ENCODE measurements around the gene MILR1.

Gene MILR1

DNA sequence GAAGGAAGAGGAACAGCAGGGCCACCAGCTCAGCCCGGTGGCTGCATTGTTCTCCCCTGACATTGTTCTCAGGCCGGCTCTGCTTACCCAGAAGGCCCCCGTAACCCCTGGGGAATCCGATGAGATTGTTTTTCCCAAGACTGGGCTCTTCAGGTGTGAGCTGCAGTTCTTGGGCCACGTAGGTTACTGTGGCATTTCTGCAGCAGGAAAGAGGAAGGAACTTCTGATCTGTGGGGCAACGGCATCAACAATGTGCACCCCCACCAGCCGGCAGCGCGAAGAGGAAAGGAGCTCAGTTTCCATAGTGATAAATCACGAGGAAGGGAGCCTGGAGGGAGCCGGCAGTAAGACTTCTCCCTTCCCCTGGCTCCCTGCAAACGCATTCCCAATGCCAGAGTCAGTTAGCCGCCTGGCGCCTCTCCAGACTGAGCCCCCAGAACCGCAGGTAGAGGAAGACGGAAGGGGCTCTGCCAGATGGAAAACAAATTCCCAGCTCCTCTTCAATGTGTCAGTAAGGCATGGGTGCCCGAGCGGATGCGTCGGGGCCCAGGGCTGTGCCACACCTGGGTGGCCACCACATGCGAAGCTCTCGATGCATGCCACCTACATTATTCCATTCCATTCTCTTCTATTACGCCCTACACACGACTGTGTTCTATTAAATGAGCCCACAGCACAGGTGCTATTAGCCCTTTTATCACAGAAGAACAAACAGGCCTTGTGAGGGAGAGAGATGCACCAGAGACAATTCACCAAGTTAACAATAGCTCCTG, 36.7 kb upstream of the MILR1 start:
- Histone ChIP-seq H4K20me1 (ENCODE audit: low read depth, low read length) (no peaks in the 10 kb centered on the region), H3K79me2 (ENCODE audit: insufficient read depth, low read length) (no peaks in the 10 kb centered on the region), H3F3A (ENCODE audit: insufficient read depth) (no peaks in the 10 kb centered on the region), H3K36me3 (ENCODE audit: low read length) (no peaks in the 10 kb centered on the region), H3K9me3 (ENCODE audit: insufficient read depth, low read length) (no peaks in the 10 kb centered on the region), H3K9me2 (replicated peaks; ENCODE audit: insufficient read depth, low read length) (no peaks in the 10 kb centered on the region), H2AFZ (ENCODE audit: low read depth, low read length, severe bottlenecking) (no peak overlapping the region), H3K4me3 (ENCODE audit: insufficient read depth, low read length, poor library complexity, severe bottlenecking) (no peak overlapping the region), H3K9ac (ENCODE audit: low read length) (no peak overlapping the region), H3K27me3 (ENCODE audit: low read length) (no peaks in the 10 kb centered on the region), H3K4me2 (ENCODE audit: low read depth, low read length, poor library complexity, severe bottlenecking) (no peak overlapping the region), H3K27ac (ENCODE audit: low read depth, low read length) (no peak overlapping the region)
- no peak for TF ChIP-seq EZH2phosphoT487 (conservative IDR thresholded peaks at IDR 0.05; ENCODE audit: low read length)
- TF ChIP-seq, protein P1, sequence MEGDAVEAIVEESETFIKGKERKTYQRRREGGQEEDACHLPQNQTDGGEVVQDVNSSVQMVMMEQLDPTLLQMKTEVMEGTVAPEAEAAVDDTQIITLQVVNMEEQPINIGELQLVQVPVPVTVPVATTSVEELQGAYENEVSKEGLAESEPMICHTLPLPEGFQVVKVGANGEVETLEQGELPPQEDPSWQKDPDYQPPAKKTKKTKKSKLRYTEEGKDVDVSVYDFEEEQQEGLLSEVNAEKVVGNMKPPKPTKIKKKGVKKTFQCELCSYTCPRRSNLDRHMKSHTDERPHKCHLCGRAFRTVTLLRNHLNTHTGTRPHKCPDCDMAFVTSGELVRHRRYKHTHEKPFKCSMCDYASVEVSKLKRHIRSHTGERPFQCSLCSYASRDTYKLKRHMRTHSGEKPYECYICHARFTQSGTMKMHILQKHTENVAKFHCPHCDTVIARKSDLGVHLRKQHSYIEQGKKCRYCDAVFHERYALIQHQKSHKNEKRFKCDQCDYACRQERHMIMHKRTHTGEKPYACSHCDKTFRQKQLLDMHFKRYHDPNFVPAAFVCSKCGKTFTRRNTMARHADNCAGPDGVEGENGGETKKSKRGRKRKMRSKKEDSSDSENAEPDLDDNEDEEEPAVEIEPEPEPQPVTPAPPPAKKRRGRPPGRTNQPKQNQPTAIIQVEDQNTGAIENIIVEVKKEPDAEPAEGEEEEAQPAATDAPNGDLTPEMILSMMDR (IDR thresholded peaks at IDR 0.05; ENCODE audit: insufficient read depth, low read length, poor library complexity, severe bottlenecking) = no peak

DNA sequence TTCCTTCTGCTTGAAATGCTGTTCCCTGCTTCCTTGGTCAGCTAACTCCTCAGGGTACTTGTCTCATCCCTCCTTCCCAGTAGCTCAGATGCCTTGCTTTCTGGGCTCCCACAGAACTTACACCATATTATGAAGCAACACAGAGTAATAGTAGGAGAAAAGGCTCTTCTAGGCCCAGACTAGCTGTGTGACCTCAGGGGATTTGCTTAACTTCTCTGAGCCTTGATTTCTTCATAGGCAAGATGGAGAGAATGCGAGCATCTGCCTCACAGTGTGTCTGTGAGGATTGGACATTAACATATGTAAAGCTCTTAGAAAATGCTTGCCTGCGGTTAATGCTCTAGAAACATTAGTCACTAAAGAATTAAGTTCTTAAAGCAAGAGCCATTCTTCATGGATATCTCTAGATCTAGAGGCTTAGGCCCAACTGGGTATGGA, 36.0 kb upstream of the MILR1 start:
- H3K4me2 ChIP-seq (ENCODE audit: low read depth, low read length, poor library complexity, severe bottlenecking) = no peak overlapping the region

DNA sequence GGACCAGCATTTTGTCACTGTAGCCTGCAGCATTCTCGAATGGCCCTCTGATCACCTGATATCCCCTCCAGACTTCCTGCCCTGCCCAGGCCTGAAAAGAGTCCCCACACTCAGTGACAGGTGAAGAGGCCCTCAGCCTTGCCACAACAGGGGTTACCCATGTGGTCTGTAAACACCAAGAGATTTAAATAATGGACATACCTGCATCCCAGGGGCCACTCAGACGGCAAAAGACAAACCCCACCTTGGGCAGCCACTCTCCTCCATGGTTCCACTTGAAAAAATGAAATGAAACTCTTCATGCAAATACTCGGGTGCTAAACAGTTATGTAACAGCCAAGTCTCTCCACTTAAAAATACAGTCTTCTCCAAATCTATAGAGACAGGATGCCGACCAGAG, 35.4 kb upstream of the MILR1 start:
- Histone ChIP-seq H3K36me3 (ENCODE audit: low read length) (no peaks in the 10 kb centered on the region), H3K27me3 (ENCODE audit: low read length) (no peaks in the 10 kb centered on the region), H3K9me3 (ENCODE audit: insufficient read depth, low read length) (no peaks in the 10 kb centered on the region), H3F3A (ENCODE audit: insufficient read depth) (no peaks in the 10 kb centered on the region), H3K9ac (ENCODE audit: low read length) (no peak overlapping the region), H2AFZ (ENCODE audit: low read depth, low read length, severe bottlenecking) (no peak overlapping the region), H4K20me1 (ENCODE audit: low read depth, low read length) (no peaks in the 10 kb centered on the region), H3K27ac (ENCODE audit: low read depth, low read length) (no peak overlapping the region), H3K4me2 (ENCODE audit: low read depth, low read length, poor library complexity, severe bottlenecking) (peak overlapping the region; percentile 3), H3K9me2 (replicated peaks; ENCODE audit: insufficient read depth, low read length) (no peaks in the 10 kb centered on the region), H3K4me3 (ENCODE audit: insufficient read depth, low read length, poor library complexity, severe bottlenecking) (no peak overlapping the region), H3K79me2 (ENCODE audit: insufficient read depth, low read length) (no peaks in the 10 kb centered on the region)
- TF ChIP-seq, protein P1 (IDR thresholded peaks at IDR 0.05; ENCODE audit: insufficient read depth, low read length, poor library complexity, severe bottlenecking) = no peak
- no peak for TF ChIP-seq EZH2phosphoT487 (conservative IDR thresholded peaks at IDR 0.05; ENCODE audit: low read length)

More for the DNA sequence above, 36.0 kb upstream of the MILR1 start:
- Histone ChIP-seq H3K9me2 (replicated peaks; ENCODE audit: insufficient read depth, low read length) (no peaks in the 10 kb centered on the region), H3K27ac (ENCODE audit: low read depth, low read length) (no peak overlapping the region), H3K4me3 (ENCODE audit: insufficient read depth, low read length, poor library complexity, severe bottlenecking) (no peak overlapping the region), H3K27me3 (ENCODE audit: low read length) (no peaks in the 10 kb centered on the region), H3K36me3 (ENCODE audit: low read length) (no peaks in the 10 kb centered on the region), H3K9me3 (ENCODE audit: insufficient read depth, low read length) (no peaks in the 10 kb centered on the region), H4K20me1 (ENCODE audit: low read depth, low read length) (no peaks in the 10 kb centered on the region), H3F3A (ENCODE audit: insufficient read depth) (no peaks in the 10 kb centered on the region), H2AFZ (ENCODE audit: low read depth, low read length, severe bottlenecking) (no peak overlapping the region), H3K79me2 (ENCODE audit: insufficient read depth, low read length) (no peaks in the 10 kb centered on the region), H3K9ac (ENCODE audit: low read length) (no peak overlapping the region)
- TF ChIP-seq EZH2phosphoT487 (conservative IDR thresholded peaks at IDR 0.05; ENCODE audit: low read length) = no peak
- TF ChIP-seq, protein P1 (IDR thresholded peaks at IDR 0.05; ENCODE audit: insufficient read depth, low read length, poor library complexity, severe bottlenecking) = no peak

Measured in SU-DHL-6 (cell line).